ENCODE results near the gene NRCAM.
A peak's percentile ranks its signal among the peaks of the same experiment; 100 is the strongest.

The NRCAM gene

DNA sequence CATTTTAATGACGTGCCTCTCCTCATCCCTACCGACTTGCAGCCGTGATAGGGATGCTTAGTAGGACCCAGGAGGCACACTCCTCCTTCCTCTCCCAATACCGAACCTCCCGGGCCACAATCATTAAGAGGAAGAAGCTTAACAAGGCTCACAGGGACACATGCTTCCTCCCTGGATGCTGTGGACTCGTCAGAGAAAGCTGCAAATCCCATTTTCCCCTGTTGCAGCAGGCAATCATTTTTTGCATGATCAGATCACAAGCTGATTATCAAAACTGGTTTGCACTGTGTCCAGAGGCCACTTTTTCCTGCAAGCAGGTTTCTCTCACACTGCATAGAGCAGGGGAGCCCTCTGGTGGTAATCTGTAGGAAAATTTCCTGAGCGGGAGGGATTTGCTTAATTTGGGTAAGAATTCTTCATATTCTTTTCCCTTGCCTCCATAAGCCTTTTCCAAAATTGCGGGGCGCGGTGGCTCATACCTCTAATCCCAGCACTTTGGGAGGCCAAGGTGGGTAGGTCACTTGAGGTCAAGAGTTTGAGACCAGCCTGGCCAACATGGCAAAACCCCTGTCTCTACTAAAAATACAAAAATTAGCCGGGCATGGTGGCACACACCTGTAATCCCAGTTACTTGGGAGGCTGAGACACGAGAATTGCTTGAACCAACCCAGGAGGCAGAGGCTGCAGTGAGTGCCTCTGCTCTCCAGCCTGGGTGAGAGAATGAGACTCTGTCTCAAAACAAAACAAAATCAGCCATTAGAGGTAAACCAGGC is 310.0 kb downstream of the NRCAM start:
- TF ChIP-seq POLR2A (IDR thresholded peaks at IDR 0.05; ENCODE audit: low read length) (no peak), GATA1 (IDR thresholded peaks at IDR 0.05; ENCODE audit: low read depth, low read length) (no peak)
- peak; percentile 55 to 76 for DNase-seq

DNA sequence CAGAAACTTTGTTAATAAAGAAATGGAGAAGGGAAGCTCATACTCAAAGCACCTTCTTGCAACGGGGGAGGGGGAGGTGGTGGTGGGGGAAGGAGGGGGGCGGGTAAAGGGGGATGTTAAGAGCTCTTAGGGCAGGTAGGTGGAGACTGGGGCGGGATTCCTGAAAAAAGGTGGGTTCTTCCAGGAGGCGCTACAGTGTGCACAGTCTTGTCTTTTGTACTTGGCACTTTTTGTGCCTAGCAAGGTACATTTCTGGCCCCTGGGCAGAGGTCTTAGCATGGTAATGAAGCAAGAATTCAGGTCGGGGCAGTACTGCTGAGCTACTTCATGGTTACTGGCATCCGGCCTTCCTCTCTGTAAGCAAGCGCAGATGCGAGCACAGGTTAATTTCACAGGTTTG is 310.8 kb downstream of the NRCAM start:
- no peak for DNase-seq
- TF ChIP-seq POLR2A (IDR thresholded peaks at IDR 0.05; ENCODE audit: low read length), result no peak
- TF ChIP-seq GATA1 (IDR thresholded peaks at IDR 0.05; ENCODE audit: low read depth, low read length), result no peak

DNA sequence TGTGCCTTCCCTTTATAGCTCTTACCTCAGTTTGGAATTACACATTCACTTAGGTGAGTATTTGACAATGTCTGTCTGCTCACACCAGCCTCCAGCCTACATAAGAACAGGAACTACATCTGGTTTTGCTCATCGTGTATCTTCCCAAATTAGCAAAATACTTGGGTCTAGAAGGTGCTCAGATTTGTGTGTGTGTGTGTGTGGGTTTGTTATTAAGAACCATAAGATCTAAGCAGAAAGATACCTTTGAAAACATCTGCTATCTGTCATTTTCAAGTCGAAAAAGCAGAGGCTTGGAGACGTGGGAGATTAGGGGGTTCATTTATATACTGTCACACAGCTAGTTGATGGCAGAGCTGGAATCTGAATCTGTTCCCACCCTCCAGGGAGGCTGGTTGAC is 311.3 kb downstream of the NRCAM start:
- TF ChIP-seq POLR2A (IDR thresholded peaks at IDR 0.05; ENCODE audit: low read length) (no peak), GATA1 (IDR thresholded peaks at IDR 0.05; ENCODE audit: low read depth, low read length) (no peak)
- no peak for DNase-seq

DNA sequence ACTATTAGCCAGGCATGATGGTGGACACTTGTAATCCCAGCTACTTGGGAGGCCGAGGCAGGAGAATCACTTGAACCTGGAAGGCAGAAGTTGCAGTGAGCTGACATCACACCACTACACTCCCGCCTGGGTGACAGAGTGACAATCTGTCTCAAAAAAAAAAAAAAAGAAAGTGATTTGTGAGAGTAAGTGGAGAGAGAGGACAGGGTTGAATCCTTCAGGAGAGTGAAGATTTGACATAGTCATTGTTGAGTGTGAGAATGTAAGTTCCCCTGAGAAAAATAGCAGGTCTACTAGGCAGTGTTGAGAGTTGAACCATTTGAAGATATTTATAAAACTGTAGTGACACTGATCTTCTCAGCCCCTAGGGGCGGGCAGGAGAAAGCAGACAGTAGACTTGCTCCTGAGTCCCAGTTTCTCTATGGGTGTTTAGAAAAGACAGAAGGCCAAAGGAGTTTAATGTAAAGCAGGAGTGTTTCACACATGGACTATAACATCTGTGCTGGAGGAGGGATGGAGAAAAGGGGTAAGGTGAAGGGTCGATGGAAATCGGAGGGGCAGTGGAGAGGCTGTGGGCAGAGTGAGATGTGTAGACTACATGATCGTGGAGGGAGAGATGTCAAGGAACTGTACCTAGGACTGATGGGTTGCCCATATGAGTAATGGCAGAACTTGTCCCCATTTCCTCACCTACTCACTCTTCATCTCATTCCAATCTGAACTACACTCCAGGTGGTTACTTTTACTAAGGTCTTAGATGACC is 312.4 kb downstream of the NRCAM start:
- no peak for DNase-seq
- TF ChIP-seq POLR2A (IDR thresholded peaks at IDR 0.05; ENCODE audit: low read length), result no peak
- no peak for TF ChIP-seq GATA1 (IDR thresholded peaks at IDR 0.05; ENCODE audit: low read depth, low read length)

DNA sequence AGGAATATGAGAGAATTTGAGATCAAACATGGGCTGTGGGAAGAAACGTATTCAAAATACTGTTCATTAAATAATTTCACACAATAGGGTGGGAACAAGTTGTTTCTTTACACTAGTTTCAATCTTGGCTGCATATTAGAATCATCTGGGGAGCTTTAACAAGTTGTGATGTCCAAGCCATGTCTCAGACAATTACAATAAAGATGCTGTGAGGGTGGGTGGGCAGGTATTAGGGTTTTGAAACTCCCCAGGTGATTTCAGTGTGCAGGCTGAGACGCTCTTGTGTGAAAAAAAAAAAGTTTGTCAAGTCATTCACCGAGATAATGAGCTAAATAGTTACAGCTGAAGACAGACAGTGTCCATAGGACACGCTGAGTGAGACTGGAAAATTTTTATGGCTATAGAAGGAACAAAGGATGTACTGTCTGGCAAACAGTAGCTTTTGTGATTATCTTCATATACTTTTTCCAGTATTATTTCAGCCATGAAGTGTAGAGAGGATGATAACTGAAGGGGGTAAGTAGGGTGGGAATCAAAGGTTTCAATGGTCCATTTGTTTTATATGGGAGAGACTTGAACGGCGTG is 313.5 kb downstream of the NRCAM start:
- TF ChIP-seq POLR2A (IDR thresholded peaks at IDR 0.05; ENCODE audit: low read length) (no peak), GATA1 (IDR thresholded peaks at IDR 0.05; ENCODE audit: low read depth, low read length) (no peak)

DNA sequence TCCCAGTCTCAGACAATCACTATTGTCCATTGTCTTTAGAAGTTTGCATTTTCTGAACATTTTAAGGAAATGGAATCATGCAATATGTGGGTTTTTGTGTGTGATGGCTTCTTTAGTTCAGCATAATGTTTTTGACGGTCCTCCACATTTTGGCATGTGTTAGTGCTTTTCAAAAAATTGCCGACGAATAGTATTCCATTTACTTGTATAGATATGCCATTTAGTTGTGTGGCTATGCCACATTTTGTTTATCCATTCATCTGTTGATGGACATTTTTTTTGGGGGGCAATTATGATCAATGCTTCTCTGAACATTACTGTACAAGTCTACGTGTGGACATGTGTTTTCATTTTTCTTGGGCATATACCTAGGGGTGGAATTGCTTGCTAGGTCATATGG is 314.1 kb downstream of the NRCAM start:
- no peak for DNase-seq
- no peak for TF ChIP-seq GATA1 (IDR thresholded peaks at IDR 0.05; ENCODE audit: low read depth, low read length)
- no peak for TF ChIP-seq POLR2A (IDR thresholded peaks at IDR 0.05; ENCODE audit: low read length)

More for the DNA sequence above, 313.5 kb downstream of the NRCAM start:
- no peak for DNase-seq

DNA sequence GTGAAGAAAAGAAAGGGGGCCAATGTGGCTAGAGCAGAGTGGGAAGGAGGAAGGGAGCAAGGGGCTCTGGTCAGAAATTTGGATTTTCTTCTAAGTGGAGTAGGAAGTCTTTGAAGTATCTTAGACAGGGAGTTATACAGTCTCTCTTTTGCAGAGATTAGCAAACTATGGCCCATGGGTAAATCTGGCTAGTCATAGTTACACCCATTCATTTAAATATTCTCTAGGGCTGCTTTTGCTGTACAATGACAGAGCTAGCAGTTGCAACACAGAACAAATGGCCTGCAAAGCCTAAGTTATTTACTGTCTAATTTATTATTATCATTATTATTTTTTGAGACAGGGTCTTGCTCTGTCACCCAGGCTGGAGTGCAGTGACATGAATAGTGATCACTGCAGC is 315.6 kb downstream of the NRCAM start:
- DNase-seq, result no peak
- TF ChIP-seq GATA1 (IDR thresholded peaks at IDR 0.05; ENCODE audit: low read depth, low read length) (no peak), POLR2A (IDR thresholded peaks at IDR 0.05; ENCODE audit: low read length) (no peak)

DNA sequence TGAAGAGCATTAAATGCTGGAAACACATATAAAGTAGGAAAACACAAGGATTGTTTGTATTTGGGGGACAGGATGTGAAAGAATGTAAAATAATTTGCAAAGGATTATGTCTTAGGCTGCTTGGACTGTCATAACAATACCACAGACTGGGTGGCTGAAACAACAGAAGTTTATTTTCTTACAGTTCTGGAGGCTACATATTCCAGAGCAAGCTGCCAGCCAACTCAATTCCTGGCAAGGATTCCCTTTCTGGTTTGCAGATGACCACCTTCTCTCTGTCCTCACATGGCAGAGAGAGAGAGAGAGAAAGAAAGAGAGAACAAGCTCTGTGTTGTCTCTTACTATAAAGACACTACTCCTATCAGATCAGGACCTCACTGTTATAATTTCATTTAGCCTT is 317.3 kb downstream of the NRCAM start:
- no peak for DNase-seq
- TF ChIP-seq GATA1 (IDR thresholded peaks at IDR 0.05; ENCODE audit: low read depth, low read length) (no peak), POLR2A (IDR thresholded peaks at IDR 0.05; ENCODE audit: low read length) (no peak)

DNA sequence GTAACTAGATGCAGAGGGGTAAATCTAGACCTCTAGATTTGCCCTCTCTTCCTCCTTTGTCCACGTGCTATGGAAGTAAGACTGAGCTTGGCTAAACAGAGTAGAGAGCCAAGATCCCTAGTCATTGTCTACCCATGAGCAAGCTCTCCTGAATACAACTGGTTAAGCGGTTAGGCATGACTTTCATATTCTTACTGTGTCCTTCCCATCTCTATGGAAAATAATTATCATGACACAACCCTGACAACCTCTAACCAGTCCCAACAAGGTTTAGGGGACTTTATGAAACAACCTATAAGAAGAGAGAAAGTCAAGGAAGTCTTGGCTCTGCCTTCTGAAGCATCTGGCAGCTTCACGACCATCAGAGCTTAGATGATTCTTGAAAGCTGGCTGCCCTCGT is 318.2 kb downstream of the NRCAM start:
- no peak for TF ChIP-seq GATA1 (IDR thresholded peaks at IDR 0.05; ENCODE audit: low read depth, low read length)
- TF ChIP-seq POLR2A (IDR thresholded peaks at IDR 0.05; ENCODE audit: low read length), result no peak
- no peak for DNase-seq

DNA sequence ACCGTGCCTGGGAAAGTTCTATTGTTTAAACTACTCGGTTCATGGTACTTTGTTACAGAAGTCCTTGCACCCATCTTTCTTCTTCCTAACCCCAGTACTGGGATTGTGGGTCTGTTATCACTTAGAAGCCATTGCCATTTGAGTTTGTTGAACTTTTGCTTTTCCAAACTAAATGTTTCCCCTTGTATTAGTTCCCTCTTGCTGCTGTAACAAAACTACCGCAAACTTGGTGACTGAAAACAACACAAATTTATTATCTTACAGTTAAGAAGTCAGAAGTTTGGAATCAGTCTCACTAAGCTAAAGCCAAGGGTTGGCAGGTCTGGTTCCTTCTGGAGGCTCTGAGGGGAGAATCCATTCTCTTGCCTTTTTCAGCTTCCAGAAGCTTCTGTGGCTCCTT is 319.2 kb downstream of the NRCAM start:
- TF ChIP-seq GATA1 (IDR thresholded peaks at IDR 0.05; ENCODE audit: low read depth, low read length) (no peak), POLR2A (IDR thresholded peaks at IDR 0.05; ENCODE audit: low read length) (no peak)
- no peak for DNase-seq

DNA sequence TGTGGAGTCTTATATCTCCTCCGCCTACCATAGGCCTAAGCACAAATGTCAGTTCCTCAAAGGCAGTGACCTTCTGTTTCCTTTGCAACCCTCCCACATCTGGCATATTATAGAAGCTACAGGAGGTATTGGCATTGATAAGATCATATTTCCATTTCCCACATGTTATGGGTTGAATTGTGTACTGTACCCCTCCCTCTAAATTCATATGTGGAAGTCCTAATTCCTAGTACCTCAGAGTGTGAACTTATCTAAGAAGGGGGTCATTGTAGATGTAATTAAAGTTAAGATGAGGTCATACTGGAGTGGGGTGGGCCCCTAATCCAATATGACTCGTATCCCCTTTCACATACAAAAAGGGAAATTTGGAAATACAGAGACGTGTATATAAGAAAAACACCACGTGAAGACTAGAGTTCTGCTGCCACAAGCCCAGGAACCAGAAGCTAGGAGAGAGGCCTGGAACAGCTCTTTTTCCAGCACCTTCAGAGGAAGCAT is 320.0 kb downstream of the NRCAM start:
- DNase-seq, result no peak
- TF ChIP-seq GATA1 (IDR thresholded peaks at IDR 0.05; ENCODE audit: low read depth, low read length) (no peak), POLR2A (IDR thresholded peaks at IDR 0.05; ENCODE audit: low read length) (no peak)

DNA sequence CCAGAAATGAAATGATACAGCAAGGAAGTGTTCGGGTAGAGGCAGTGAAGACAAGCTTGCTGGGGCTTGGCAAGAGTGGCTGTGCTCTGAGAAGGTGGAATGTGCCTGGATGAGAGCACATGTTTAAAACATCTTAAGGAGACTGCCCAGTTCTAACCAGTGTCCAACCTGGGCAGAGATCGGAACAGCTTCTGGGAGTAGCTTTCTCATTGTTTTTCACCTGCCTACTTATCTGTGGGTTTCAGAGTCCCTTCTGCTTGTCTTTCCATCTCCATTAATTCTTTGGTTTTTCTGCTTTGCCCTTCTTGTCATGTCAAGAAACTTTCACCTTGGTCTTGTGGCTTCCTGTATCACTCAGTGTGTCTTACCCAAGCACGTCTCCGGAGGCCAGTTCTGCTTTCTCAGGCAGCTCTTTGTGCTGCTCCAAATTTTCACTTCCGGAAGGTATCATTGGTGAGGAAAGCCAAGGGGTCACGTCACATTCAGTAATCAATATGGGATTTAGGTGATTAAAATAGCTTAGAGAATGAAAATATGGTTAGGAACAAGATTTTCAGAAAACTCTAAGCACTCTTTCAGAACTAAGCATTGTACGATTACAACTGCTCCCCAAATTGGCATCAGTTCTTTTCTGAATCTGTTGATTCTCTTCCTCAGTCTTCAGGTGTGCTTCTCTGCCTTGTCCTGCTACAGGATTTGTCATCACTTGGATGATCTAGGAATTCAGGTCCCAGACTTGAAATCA is 320.6 kb downstream of the NRCAM start:
- no peak for TF ChIP-seq POLR2A (IDR thresholded peaks at IDR 0.05; ENCODE audit: low read length)
- TF ChIP-seq GATA1 (IDR thresholded peaks at IDR 0.05; ENCODE audit: low read depth, low read length), result no peak
- no peak for DNase-seq

DNA sequence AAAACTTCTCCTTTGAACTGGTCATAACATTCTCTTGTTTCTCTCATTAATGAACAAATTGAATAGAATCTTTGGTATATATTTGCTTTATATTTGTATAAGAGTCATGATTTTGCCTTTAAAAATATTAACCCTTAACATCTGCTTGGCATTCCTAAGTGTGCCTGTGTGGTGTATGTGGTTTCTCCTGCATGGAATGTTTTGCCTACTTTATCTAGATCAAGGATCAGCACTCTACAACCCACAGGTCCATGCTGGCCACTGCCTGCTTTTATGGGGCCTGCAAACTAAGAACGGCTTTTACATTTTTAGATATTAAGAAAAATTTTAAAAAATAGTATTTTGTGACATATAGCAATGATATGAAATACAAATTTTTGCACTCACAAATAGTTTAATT is 321.8 kb downstream of the NRCAM start:
- TF ChIP-seq POLR2A (IDR thresholded peaks at IDR 0.05; ENCODE audit: low read length) (no peak), GATA1 (IDR thresholded peaks at IDR 0.05; ENCODE audit: low read depth, low read length) (no peak)
- no peak for DNase-seq
